IMR-90 (cell line): Measurements from ENCODE around the gene HSD3B2. TPM values are rescaled to one million over a fixed set of nuclear protein-coding genes. Genes with fewer than 3 reads are reported as not detected.

Experiments used
- ATAC-seq: fragments of 200-7000 bp; cut with Tn5 transposase; 2 replicates; pipeline ENCODE4 v1.9.1; 2020; ENCODE audit warnings: low read depth, mild to moderate bottlenecking, moderate library complexity
- BruUV-seq: library from RNA; stranded (reverse); fragments of 400-500 nt; replicated peaks from 2 replicates; lab custom pipeline; 2021; lab: Mats Ljungman, UMichigan
- CTCF ChIA-PET: fragments of 300-600 bp; formaldehyde crosslinking; extraction: SDS; loops from one replicate; lab custom pipeline; 2021; ENCODE audit warnings: antibody characterized with exemption; lab: Yijun Ruan, JAX
- POLR2A ChIA-PET: fragments of 300-600 bp; sonication (Branson Sonifier 250); formaldehyde crosslinking; loops from one replicate; lab custom pipeline; 2022; ENCODE audit warnings: antibody characterized with exemption; ENCODE audit not compliant: unreplicated experiment; lab: Charles Lee
- DNase-seq: peaks from one replicate; pipeline ENCODE4 v3.0.0; 2013
- H2AFZ ChIP-seq: replicated peaks from 2 replicates; pipeline ENCODE3; 2013; ENCODE audit warnings: low read length, mild to moderate bottlenecking; ENCODE audit not compliant: poor library complexity
- H2AK5ac ChIP-seq: 2 replicates; pipeline ENCODE4 v1.6.1; 2013; ENCODE audit warnings: low read depth, low read length, inconsistent platforms
- H2AK9ac ChIP-seq: replicated peaks from 2 replicates; pipeline ENCODE3; 2013; ENCODE audit warnings: mild to moderate bottlenecking, low read depth, low read length, moderate library complexity; ENCODE audit not compliant: poor library complexity
- H2BK120ac ChIP-seq: 2 replicates; pipeline ENCODE4 v1.6.1; 2013; ENCODE audit warnings: low read depth, low read length, inconsistent platforms
- H2BK15ac ChIP-seq: 3 replicates; pipeline ENCODE4 v1.6.1; 2013; ENCODE audit warnings: low read depth, low read length, inconsistent platforms
- H2BK20ac ChIP-seq: 2 replicates; pipeline ENCODE4 v1.6.1; 2013; ENCODE audit warnings: low read depth, mild to moderate bottlenecking, inconsistent platforms, low read length, moderate library complexity
- H2BK5ac ChIP-seq: 2 replicates; pipeline ENCODE4 v1.6.1; 2013; ENCODE audit warnings: mild to moderate bottlenecking, low read depth, low read length, inconsistent platforms; ENCODE audit not compliant: poor library complexity, severe bottlenecking
- H3K14ac ChIP-seq: replicated peaks from 2 replicates; pipeline ENCODE4 v1.6.1; 2013; ENCODE audit warnings: low read depth, low read length, inconsistent platforms
- H3K18ac ChIP-seq: 2 replicates; pipeline ENCODE4 v1.6.1; 2013; ENCODE audit warnings: low read depth, low read length, control low read depth
- H3K23ac ChIP-seq: 2 replicates; pipeline ENCODE4 v1.6.1; 2013; ENCODE audit warnings: low read depth, low read length, inconsistent platforms
- H3K27ac ChIP-seq: 2 replicates; pipeline ENCODE4 v1.5.1; 2013; ENCODE audit warnings: mild to moderate bottlenecking, control low read depth, low read length; ENCODE audit not compliant: insufficient read depth
- H3K27me3 ChIP-seq: 2 replicates; pipeline ENCODE4 v1.6.1; 2013; ENCODE audit warnings: low read length; ENCODE audit not compliant: control insufficient read depth, insufficient read depth
- H3K36me3 ChIP-seq: 2 replicates; pipeline ENCODE4 v1.6.1; 2013; ENCODE audit warnings: low read length, mixed read lengths; ENCODE audit not compliant: control insufficient read depth, insufficient read depth
- H3K4ac ChIP-seq: 2 replicates; pipeline ENCODE4 v1.6.1; 2013; ENCODE audit warnings: low read depth, low read length, inconsistent platforms
- H3K4me1 ChIP-seq: 2 replicates; pipeline ENCODE4 v1.6.1; 2013; ENCODE audit warnings: low read length, mixed read lengths; ENCODE audit not compliant: control insufficient read depth, insufficient read depth
- H3K4me2 ChIP-seq: 2 replicates; pipeline ENCODE4 v1.6.1; 2013; ENCODE audit warnings: low read depth, mild to moderate bottlenecking, control low read depth, low read length, moderate library complexity
- H3K4me3 ChIP-seq: 2 replicates; pipeline ENCODE4 v1.5.1; 2013; ENCODE audit warnings: low read depth, mild to moderate bottlenecking, control low read depth, low read length, moderate library complexity; ENCODE audit not compliant: insufficient read depth
- H3K56ac ChIP-seq: 2 replicates; pipeline ENCODE4 v1.6.1; 2013; ENCODE audit warnings: low read length, inconsistent platforms; ENCODE audit not compliant: insufficient read depth; ENCODE audit errors: extremely low read depth
- H3K79me1 ChIP-seq, 2 experiments: 2 replicates each; pipeline ENCODE4 v1.6.1; 2013; ENCODE audit warnings: low read length in 2 of 2, inconsistent platforms in 1 of 2, low read depth in 1 of 2
- H3K9ac ChIP-seq: 2 replicates; pipeline ENCODE4 v1.6.1; 2013; ENCODE audit warnings: low read depth, low read length, control low read depth
- H3K9me1 ChIP-seq: 2 replicates; pipeline ENCODE4 v1.6.1; 2013; ENCODE audit warnings: low read length, inconsistent platforms; ENCODE audit not compliant: insufficient read depth
- H3K9me3 ChIP-seq: 2 replicates; pipeline ENCODE4 v1.6.1; 2013; ENCODE audit warnings: low read length; ENCODE audit not compliant: control insufficient read depth, insufficient read depth
- H4K20me1 ChIP-seq: 2 replicates; pipeline ENCODE4 v1.6.1; 2013; ENCODE audit warnings: low read length, inconsistent platforms; ENCODE audit not compliant: insufficient read depth
- H4K5ac ChIP-seq: 2 replicates; pipeline ENCODE4 v1.6.1; 2013; ENCODE audit warnings: mild to moderate bottlenecking, low read depth, low read length, control low read depth
- H4K8ac ChIP-seq, 2 experiments: 2 replicates each; pipeline ENCODE4 v1.6.1; 2013; ENCODE audit warnings: low read depth in 2 of 2, low read length in 2 of 2, control low read depth in 1 of 2, inconsistent platforms in 1 of 2
- H4K91ac ChIP-seq: 2 replicates; pipeline ENCODE4 v1.6.1; 2013; ENCODE audit warnings: low read depth, low read length, inconsistent platforms; ENCODE audit not compliant: insufficient read depth
- BHLHE40 ChIP-seq: fragments of 150-350 bp; IDR thresholded peaks from 2 replicates; pipeline ENCODE4 v1.6.1; 2016; ENCODE audit warnings: mild to moderate bottlenecking, low read depth, low read length
- CEBPB ChIP-seq: IDR thresholded peaks from 2 replicates; pipeline ENCODE4 v1.6.1; 2012; ENCODE audit warnings: low read depth, low read length, improper control_type of control experiment
- CHD1 ChIP-seq: IDR thresholded peaks from 2 replicates; pipeline ENCODE4 v1.6.1; 2012; ENCODE audit warnings: low read depth, low read length, improper control_type of control experiment
- FOS ChIP-seq: fragments of 150-350 bp; IDR thresholded peaks from 2 replicates; pipeline ENCODE4 v1.6.1; 2016; ENCODE audit warnings: low read depth, low read length
- MAFK ChIP-seq: IDR thresholded peaks from 2 replicates; pipeline ENCODE4 v1.6.1; 2012; ENCODE audit warnings: low read depth, low read length, improper control_type of control experiment
- MAZ ChIP-seq: IDR thresholded peaks from 2 replicates; pipeline ENCODE4 v1.6.1; 2012; ENCODE audit warnings: low read depth, mild to moderate bottlenecking, low read length, improper control_type of control experiment, moderate library complexity, borderline replicate concordance
- MXI1 ChIP-seq: IDR thresholded peaks from 2 replicates; pipeline ENCODE4 v1.6.1; 2012; ENCODE audit warnings: low read depth, mild to moderate bottlenecking, low read length, moderate library complexity, borderline replicate concordance
- NFE2L2 ChIP-seq: fragments of 150-350 bp; IDR thresholded peaks from 2 replicates; pipeline ENCODE4 v1.6.1; 2016; ENCODE audit warnings: low read depth, mild to moderate bottlenecking, low read length
- POLR2A ChIP-seq: IDR thresholded peaks from 2 replicates; pipeline ENCODE4 v1.6.1; 2012; ENCODE audit warnings: mild to moderate bottlenecking, low read depth, low read length
- RAD21 ChIP-seq: IDR thresholded peaks from 2 replicates; pipeline ENCODE4 v1.6.1; 2012; ENCODE audit warnings: low read length, improper control_type of control experiment
- RCOR1 ChIP-seq: IDR thresholded peaks from 2 replicates; pipeline ENCODE4 v1.6.1; 2012; ENCODE audit warnings: mild to moderate bottlenecking, low read length, improper control_type of control experiment; ENCODE audit not compliant: insufficient replicate concordance
- RFX5 ChIP-seq: IDR thresholded peaks from 2 replicates; pipeline ENCODE4 v1.8.0; 2012; ENCODE audit warnings: low read depth, mild to moderate bottlenecking, low read length, moderate library complexity
- SMC3 ChIP-seq: fragments of 150-350 bp; IDR thresholded peaks from 2 replicates; pipeline ENCODE4 v1.6.1; 2016; ENCODE audit warnings: low read depth, mild to moderate bottlenecking, antibody characterized with exemption, low read length, moderate library complexity
- USF2 ChIP-seq: fragments of 150-350 bp; IDR thresholded peaks from 2 replicates; pipeline ENCODE4 v1.6.1; 2017; ENCODE audit warnings: mild to moderate bottlenecking, antibody characterized with exemption, low read length, low read depth
- WGBS, 2 experiments: methylation state at CpG; one replicate each; pipeline versions ENCODE4 v1.1.5 to v1.1.7; 2013; ENCODE audit warnings: missing lambda C conversion rate in 2 of 2; ENCODE audit not compliant: insufficient read length in 1 of 2; ENCODE audit errors: extremely low coverage in 2 of 2; 5-methylcytosine and 5-hydroxymethylcytosine counted together
- dilution Hi-C: fragments of 300-500 bp; cut with HindIII; formaldehyde crosslinking; loops from one replicate; pipeline ENCODE4 v1.14.3; 2018; ENCODE audit warnings: low sequenced_read_pairs; ENCODE audit not compliant: unreplicated experiment
- in situ Hi-C: fragments of 300-500 bp; cut with MboI; formaldehyde crosslinking; loops from 3 replicates; pipeline ENCODE4 v1.14.3; 2019; ENCODE audit warnings: low sequenced_read_pairs, inconsistent platforms, mixed read lengths
- intact Hi-C: fragments of 100-400 bp; cut with micrococcal nuclease; formaldehyde crosslinking; loops from 2 replicates; pipeline ENCODE4 v1.10.0; 2022
- polyA plus RNA-seq, 3 experiments: library from polyadenylated mRNA; depleted of rRNA; stranded (reverse); fragments of >200 nt; gene quantifications; 2 replicates each; pipeline ENCODE4 v1.2.3, GENCODE V29; 2012; ENCODE audit warnings: low replicate concordance in 1 of 3
- total RNA-seq: library from RNA; depleted of rRNA; stranded (reverse); fragments of >200 nt; gene quantifications from 2 replicates; pipeline ENCODE4 v1.2.3, GENCODE V29; 2012
- TF ChIP-seq, protein P1 (sequence below): fragments of 150-350 bp; IDR thresholded peaks from 2 replicates; pipeline ENCODE4 v1.6.1; 2016; ENCODE audit warnings: low read depth, mild to moderate bottlenecking, low read length, moderate library complexity, borderline replicate concordance
- TF ChIP-seq, protein P2 (sequence below): conservative IDR thresholded peaks from 2 replicates; pipeline ENCODE4 v1.5.1; 2012; ENCODE audit warnings: mild to moderate bottlenecking, low read depth, low read length, improper control_type of control experiment

The HSD3B2 gene
- total and polyA plus RNA-seq, 2 of the 4 experiments (the other 2 are of a cell fraction) = not detected

GRCh38 chr1:119380983-119381662, 33.8 kb upstream of the HSD3B2 start:
- Histone ChIP-seq H3K4me2 (no peak overlapping the region), H3K56ac (no peak overlapping the region), H3K9me1 (peaks cover 2% of the 10 kb centered on the region; the same call in 1 of the 2 replicates), H4K20me1 (no peaks in the 10 kb centered on the region), H3K36me3 (no peaks in the 10 kb centered on the region), H3K9ac (no peak overlapping the region), H3K27me3 (no peaks in the 10 kb centered on the region), H2BK15ac (no peak overlapping the region), H2BK120ac (no peak overlapping the region), H3K27ac (no peak overlapping the region), H2AK9ac (no peak overlapping the region), H3K4me3 (no peak overlapping the region), H3K23ac (no peak overlapping the region), H4K91ac (no peak overlapping the region), H4K5ac (no peak overlapping the region), H4K8ac (no peak overlapping the region), H3K4me1 (no peaks in the 10 kb centered on the region), H3K79me1 (no peaks in the 10 kb centered on the region), H3K14ac (no peak overlapping the region), H3K9me3 (no peaks in the 10 kb centered on the region), H2AFZ (no peak overlapping the region), H2AK5ac (no peak overlapping the region), H2BK5ac (no peak overlapping the region), H2BK20ac (no peak overlapping the region), H3K18ac (no peak overlapping the region), H3K4ac (no peak overlapping the region)
- no CpG with 5 or more reads among the region's 5 CpGs for WGBS, 2 experiments
- dilution Hi-C loops = no loop called here
- TF ChIP-seq, protein P1, sequence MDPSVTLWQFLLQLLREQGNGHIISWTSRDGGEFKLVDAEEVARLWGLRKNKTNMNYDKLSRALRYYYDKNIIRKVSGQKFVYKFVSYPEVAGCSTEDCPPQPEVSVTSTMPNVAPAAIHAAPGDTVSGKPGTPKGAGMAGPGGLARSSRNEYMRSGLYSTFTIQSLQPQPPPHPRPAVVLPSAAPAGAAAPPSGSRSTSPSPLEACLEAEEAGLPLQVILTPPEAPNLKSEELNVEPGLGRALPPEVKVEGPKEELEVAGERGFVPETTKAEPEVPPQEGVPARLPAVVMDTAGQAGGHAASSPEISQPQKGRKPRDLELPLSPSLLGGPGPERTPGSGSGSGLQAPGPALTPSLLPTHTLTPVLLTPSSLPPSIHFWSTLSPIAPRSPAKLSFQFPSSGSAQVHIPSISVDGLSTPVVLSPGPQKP = no peak
- TF ChIP-seq SMC3 (no peak), POLR2A (no peak), MAFK (no peak), CEBPB (no peak), NFE2L2 (no peak), RAD21 (no peak), BHLHE40 (no peak), USF2 (no peak), MXI1 (no peak), MAZ (no peak), RCOR1 (no peak), CHD1 (no peak), RFX5 (no peak), FOS (no peak)
- TF ChIP-seq, protein P2, sequence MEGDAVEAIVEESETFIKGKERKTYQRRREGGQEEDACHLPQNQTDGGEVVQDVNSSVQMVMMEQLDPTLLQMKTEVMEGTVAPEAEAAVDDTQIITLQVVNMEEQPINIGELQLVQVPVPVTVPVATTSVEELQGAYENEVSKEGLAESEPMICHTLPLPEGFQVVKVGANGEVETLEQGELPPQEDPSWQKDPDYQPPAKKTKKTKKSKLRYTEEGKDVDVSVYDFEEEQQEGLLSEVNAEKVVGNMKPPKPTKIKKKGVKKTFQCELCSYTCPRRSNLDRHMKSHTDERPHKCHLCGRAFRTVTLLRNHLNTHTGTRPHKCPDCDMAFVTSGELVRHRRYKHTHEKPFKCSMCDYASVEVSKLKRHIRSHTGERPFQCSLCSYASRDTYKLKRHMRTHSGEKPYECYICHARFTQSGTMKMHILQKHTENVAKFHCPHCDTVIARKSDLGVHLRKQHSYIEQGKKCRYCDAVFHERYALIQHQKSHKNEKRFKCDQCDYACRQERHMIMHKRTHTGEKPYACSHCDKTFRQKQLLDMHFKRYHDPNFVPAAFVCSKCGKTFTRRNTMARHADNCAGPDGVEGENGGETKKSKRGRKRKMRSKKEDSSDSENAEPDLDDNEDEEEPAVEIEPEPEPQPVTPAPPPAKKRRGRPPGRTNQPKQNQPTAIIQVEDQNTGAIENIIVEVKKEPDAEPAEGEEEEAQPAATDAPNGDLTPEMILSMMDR = no peak
- intact Hi-C loops = no loop called here
- POLR2A ChIA-PET = no interaction called here
- no TSS peak for BruUV-seq
- in situ Hi-C loops = no loop called here
- CTCF ChIA-PET = no interaction called here
- ATAC-seq (no peak), DNase-seq (no peak)
